C4-2B (cell line): ENCODE data around the gene ABCG1.

ENCODE experiments used
- H3K27ac ChIP-seq: fragments of 450-650 bp; 2 replicates; pipeline ENCODE4 v1.5.1; 2017
- ZFX ChIP-seq: fragments of 450-650 bp; IDR thresholded peaks from 2 replicates; pipeline ENCODE4 v1.6.1; 2017
- TF ChIP-seq, protein P1 (sequence below): fragments of 450-650 bp; conservative IDR thresholded peaks from 2 replicates; pipeline ENCODE4 v1.5.1; 2017; ENCODE audit warnings: mild to moderate bottlenecking

ABCG1 gene

DNA sequence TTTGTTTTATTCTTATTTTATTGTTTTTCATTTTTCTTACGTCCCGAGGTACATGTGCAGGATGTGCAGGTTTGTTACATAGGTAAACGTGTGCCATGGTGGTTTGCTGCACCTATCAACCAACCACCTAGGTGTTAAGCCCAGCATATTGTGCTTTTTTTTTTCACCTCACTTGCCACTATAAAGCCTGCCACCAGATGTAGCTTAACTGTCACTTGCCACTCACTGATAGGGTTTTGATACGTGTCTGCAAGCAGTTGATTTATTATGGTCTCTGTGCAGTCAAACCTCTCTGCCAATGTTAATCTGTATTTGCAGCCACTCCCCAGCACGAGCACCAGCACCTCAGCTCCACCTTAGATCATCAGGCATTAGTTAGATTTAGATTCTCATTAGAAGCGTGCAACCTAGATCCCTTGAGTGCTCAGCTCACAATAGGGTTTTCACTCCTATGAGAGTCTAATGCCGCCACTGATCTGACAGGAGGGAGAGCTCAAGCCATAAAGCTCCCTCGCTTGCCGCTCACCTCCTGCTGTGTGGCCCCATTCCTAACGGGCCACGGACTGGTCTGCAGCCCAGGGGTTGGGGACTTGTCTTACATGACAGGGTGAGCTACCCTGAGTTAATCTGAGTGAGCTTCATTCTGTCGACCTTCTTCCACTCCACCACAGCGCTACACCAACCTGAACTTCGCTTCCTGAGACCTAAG lies 17.9 kb upstream of the ABCG1 start:
- H3K27ac ChIP-seq = no peak overlapping the region
- no peak for TF ChIP-seq ZFX
- TF ChIP-seq, protein P1, sequence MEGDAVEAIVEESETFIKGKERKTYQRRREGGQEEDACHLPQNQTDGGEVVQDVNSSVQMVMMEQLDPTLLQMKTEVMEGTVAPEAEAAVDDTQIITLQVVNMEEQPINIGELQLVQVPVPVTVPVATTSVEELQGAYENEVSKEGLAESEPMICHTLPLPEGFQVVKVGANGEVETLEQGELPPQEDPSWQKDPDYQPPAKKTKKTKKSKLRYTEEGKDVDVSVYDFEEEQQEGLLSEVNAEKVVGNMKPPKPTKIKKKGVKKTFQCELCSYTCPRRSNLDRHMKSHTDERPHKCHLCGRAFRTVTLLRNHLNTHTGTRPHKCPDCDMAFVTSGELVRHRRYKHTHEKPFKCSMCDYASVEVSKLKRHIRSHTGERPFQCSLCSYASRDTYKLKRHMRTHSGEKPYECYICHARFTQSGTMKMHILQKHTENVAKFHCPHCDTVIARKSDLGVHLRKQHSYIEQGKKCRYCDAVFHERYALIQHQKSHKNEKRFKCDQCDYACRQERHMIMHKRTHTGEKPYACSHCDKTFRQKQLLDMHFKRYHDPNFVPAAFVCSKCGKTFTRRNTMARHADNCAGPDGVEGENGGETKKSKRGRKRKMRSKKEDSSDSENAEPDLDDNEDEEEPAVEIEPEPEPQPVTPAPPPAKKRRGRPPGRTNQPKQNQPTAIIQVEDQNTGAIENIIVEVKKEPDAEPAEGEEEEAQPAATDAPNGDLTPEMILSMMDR = no peak

DNA sequence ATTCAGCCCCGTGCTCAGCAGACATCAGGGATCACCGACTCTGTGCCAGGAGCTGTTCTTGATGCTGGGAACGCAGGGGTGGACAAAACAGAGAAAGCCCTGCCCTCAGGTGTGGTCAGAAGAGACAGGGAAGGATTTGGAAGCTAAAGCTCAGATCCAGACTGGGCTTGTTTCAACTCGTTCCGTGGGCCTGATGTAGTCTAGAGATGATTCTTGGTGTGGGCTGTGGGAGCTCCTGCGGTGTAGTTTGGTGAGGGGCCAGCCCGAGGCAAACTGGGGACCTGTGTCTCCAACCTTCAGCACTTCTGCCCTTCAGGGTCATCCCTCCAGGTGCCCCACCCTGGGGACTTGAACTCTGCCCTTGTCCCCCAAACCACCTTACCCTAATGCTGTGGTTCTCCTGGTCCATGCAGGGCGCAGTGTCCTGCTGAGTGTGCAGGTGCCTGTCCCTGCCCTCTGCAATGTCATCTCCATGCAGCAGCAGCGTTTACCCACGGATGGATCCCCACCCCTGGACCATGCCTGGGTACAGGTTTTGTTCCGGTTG lies 17.3 kb upstream of the ABCG1 start:
- H3K27ac ChIP-seq = no peak overlapping the region
- TF ChIP-seq ZFX = no peak
- TF ChIP-seq, protein P1 = no peak

DNA sequence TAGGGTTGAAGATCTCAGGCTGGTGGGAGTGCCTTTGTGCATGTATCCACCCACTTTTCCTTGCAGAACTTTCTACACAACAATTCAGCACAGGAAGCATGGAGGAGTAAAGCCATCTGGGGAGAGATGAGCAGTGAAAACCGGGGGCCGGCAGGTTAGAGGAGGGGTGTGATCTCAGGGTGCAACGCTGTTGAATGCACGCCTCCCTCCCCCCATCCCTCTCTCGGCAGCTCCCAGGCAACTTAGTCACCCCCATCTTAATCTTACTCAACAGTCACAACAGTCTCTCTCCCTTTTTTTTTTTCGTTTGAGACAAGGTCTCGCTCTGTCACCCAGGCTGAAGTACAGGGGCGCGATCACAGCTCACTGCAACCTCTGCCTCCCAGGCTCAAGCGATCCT lies 16.6 kb upstream of the ABCG1 start:
- TF ChIP-seq, protein P1 = no peak
- TF ChIP-seq ZFX = no peak

DNA sequence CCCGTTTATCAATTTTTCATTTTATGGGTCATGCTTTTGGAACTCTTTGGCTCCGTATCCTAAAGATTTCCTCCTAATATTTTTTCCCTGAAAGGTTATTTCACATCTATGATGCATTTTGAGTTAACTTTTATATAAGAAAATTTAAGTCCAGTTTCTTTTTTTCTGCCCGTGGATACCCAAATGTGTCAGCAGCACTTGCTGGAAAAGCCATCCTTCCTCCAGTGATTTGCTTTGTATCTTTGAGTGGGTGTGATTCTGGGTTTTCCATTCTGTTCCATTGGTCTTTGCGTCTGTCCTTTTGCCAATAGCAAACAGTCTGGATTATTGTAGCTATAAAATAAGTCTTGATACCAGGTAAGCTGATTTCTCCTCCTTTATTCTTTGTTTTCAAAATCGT lies 15.6 kb upstream of the ABCG1 start:
- no peak for TF ChIP-seq ZFX
- TF ChIP-seq, protein P1 = no peak
- H3K27ac ChIP-seq = no peak overlapping the region

More for the DNA sequence above, 16.6 kb upstream of the ABCG1 start:
- H3K27ac ChIP-seq = no peak overlapping the region

DNA sequence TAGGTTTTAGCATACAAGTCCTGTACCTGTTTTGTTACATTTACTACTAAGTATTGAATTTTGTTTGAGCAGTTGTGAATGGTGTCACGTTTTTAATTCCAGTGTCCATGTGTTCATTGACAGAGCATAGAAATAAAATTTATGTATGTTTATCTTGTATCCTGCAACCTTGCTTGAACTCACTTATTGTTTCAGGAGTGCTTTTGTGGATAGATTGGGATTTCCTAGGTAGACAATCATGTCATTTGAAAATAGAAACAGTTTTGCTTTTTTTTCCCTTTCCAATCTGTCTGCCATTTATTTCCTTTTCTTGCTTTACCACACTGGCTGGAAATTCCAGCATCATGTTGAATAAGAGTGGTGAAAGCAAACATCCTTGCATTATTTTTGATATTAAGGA lies 15.0 kb upstream of the ABCG1 start:
- TF ChIP-seq ZFX = no peak
- TF ChIP-seq, protein P1 = no peak

DNA sequence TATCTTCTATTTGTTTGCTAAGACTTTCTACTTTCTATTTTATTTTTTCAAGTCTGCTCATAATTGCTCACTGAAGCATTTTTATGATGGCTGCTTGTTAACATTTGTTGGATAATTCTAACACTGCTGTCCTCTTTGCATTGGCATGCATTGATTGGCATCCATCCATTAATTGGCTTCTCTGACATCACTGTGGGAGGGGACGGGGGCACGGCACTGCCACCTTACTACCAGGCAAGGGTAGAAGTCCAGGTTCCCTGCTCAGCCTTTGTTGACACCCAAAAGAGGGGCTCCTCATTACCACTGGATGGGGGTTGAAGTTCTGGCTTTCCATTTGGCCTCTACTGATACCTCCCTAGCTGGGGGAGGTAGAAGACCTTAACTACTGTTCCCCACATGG lies 11.5 kb upstream of the ABCG1 start:
- no peak for TF ChIP-seq ZFX
- TF ChIP-seq, protein P1 = no peak
- no peak overlapping the region for H3K27ac ChIP-seq

More for the DNA sequence above, 15.0 kb upstream of the ABCG1 start:
- H3K27ac ChIP-seq = no peak overlapping the region

DNA sequence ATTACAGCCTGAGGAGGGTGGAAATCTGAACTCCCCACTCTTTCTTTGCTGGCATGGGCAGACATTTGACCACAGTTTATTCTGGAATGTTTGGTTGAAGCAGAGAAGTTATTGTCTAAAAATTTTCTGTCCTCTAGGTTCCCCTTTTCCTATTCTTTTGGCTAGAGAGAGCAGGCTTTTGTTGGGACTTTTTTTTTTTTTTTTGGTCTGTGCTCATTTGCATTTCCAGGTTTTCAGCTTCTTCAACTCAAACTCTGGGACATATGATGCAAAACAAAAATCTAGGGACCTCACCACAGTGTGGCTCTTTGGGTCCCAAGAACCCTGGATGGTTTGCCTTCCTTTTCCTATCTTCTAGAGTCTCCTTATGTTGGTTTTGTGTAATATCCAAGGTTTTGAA lies 10.9 kb upstream of the ABCG1 start:
- no peak overlapping the region for H3K27ac ChIP-seq
- TF ChIP-seq ZFX = no peak
- TF ChIP-seq, protein P1 = no peak
